DND-41 (cell line): ENCODE measurements around the gene DDX23.

Experiments used
- EZH2 ChIP-seq: IDR thresholded peaks from 3 replicates; pipeline ENCODE4 v1.6.1; 2012; ENCODE audit warnings: borderline replicate concordance, low read depth, mild to moderate bottlenecking, moderate library complexity, low read length, inconsistent platforms; ENCODE audit not compliant: severe bottlenecking
- TF ChIP-seq, protein P1 (sequence below): IDR thresholded peaks from 2 replicates; pipeline ENCODE4 v1.5.1; 2012; ENCODE audit warnings: borderline replicate concordance, low read length, moderate library complexity, mild to moderate bottlenecking; ENCODE audit not compliant: poor library complexity, severe bottlenecking; ENCODE audit errors: extremely low read depth

- TF ChIP-seq, protein P1, sequence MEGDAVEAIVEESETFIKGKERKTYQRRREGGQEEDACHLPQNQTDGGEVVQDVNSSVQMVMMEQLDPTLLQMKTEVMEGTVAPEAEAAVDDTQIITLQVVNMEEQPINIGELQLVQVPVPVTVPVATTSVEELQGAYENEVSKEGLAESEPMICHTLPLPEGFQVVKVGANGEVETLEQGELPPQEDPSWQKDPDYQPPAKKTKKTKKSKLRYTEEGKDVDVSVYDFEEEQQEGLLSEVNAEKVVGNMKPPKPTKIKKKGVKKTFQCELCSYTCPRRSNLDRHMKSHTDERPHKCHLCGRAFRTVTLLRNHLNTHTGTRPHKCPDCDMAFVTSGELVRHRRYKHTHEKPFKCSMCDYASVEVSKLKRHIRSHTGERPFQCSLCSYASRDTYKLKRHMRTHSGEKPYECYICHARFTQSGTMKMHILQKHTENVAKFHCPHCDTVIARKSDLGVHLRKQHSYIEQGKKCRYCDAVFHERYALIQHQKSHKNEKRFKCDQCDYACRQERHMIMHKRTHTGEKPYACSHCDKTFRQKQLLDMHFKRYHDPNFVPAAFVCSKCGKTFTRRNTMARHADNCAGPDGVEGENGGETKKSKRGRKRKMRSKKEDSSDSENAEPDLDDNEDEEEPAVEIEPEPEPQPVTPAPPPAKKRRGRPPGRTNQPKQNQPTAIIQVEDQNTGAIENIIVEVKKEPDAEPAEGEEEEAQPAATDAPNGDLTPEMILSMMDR = no peak
- TF ChIP-seq EZH2 = no peak
These were observed 14.2 kb upstream of the DDX23 start for GRCh38 chr12:48866052-48866711.
